IMR-90 (cell line): ENCODE results near the gene BCKDK.

ENCODE experiments used
- BHLHE40 ChIP-seq: fragments of 150-350 bp; IDR thresholded peaks from 2 replicates; pipeline ENCODE4 v1.6.1; 2016; ENCODE audit warnings: mild to moderate bottlenecking, low read depth, low read length
- CEBPB ChIP-seq: IDR thresholded peaks from 2 replicates; pipeline ENCODE4 v1.6.1; 2012; ENCODE audit warnings: low read depth, low read length, improper control_type of control experiment
- CTCF ChIP-seq: conservative IDR thresholded peaks from 2 replicates; pipeline ENCODE4 v1.5.1; 2012; ENCODE audit warnings: mild to moderate bottlenecking, low read depth, low read length, improper control_type of control experiment
- ELK1 ChIP-seq: fragments of 150-350 bp; IDR thresholded peaks from 2 replicates; pipeline ENCODE4 v1.6.1; 2016; ENCODE audit warnings: low read depth, mild to moderate bottlenecking, low read length, moderate library complexity, borderline replicate concordance
- FOS ChIP-seq: fragments of 150-350 bp; IDR thresholded peaks from 2 replicates; pipeline ENCODE4 v1.6.1; 2016; ENCODE audit warnings: low read depth, low read length
- MAFK ChIP-seq: IDR thresholded peaks from 2 replicates; pipeline ENCODE4 v1.6.1; 2012; ENCODE audit warnings: low read depth, low read length, improper control_type of control experiment
- MAZ ChIP-seq: IDR thresholded peaks from 2 replicates; pipeline ENCODE4 v1.6.1; 2012; ENCODE audit warnings: low read depth, mild to moderate bottlenecking, low read length, improper control_type of control experiment, moderate library complexity, borderline replicate concordance
- MXI1 ChIP-seq: IDR thresholded peaks from 2 replicates; pipeline ENCODE4 v1.6.1; 2012; ENCODE audit warnings: low read depth, mild to moderate bottlenecking, low read length, moderate library complexity, borderline replicate concordance
- NFE2L2 ChIP-seq: fragments of 150-350 bp; IDR thresholded peaks from 2 replicates; pipeline ENCODE4 v1.6.1; 2016; ENCODE audit warnings: low read depth, mild to moderate bottlenecking, low read length
- POLR2A ChIP-seq: IDR thresholded peaks from 2 replicates; pipeline ENCODE4 v1.6.1; 2012; ENCODE audit warnings: mild to moderate bottlenecking, low read depth, low read length
- RAD21 ChIP-seq: IDR thresholded peaks from 2 replicates; pipeline ENCODE4 v1.6.1; 2012; ENCODE audit warnings: low read length, improper control_type of control experiment
- RCOR1 ChIP-seq: IDR thresholded peaks from 2 replicates; pipeline ENCODE4 v1.6.1; 2012; ENCODE audit warnings: mild to moderate bottlenecking, low read length, improper control_type of control experiment; ENCODE audit not compliant: insufficient replicate concordance
- USF2 ChIP-seq: fragments of 150-350 bp; IDR thresholded peaks from 2 replicates; pipeline ENCODE4 v1.6.1; 2017; ENCODE audit warnings: mild to moderate bottlenecking, antibody characterized with exemption, low read length, low read depth

- TF ChIP-seq CTCF (no peak), MAZ (no peak), POLR2A (peak; percentile 39; the same call in 1 of the 2 replicates), USF2 (no peak), NFE2L2 (no peak), RAD21 (0 out of 2 replicates have a peak, but pooled peaks have one; percentile 15), BHLHE40 (no peak), CEBPB (no peak), MXI1 (no peak), FOS (peak; percentile 73; the same call in 1 of the 2 replicates), ELK1 (no peak), MAFK (no peak), RCOR1 (peak; percentile 93)
Observed at GRCh38 chr16:31064882-31065461, 43.2 kb upstream of the BCKDK start.
